PFSK-1 (cell line): ENCODE data around the gene PDZD7.

Experiments used
- FOXP2 ChIP-seq: optimal IDR thresholded peaks from 2 replicates; pipeline ENCODE3; 2011; ENCODE audit warnings: borderline replicate concordance, control low read depth, inconsistent platforms; ENCODE audit not compliant: insufficient read depth; ENCODE audit errors: extremely low read length, extremely low read depth
- POLR2AphosphoS5 ChIP-seq: IDR thresholded peaks from 2 replicates; pipeline ENCODE4 v1.6.1; 2012; ENCODE audit warnings: low read depth, mild to moderate bottlenecking, control low read depth, low read length, moderate library complexity
- REST ChIP-seq, 2 experiments: IDR thresholded peaks; 2 replicates each; pipeline versions ENCODE4 v1.6.1 to v1.8.0; 2011 to 2012; ENCODE audit warnings: low read depth in 2 of 2, low read length in 2 of 2, control low read depth in 1 of 2, inconsistent platforms in 1 of 2, mild to moderate bottlenecking in 1 of 2, moderate library complexity in 1 of 2; ENCODE audit not compliant: insufficient read depth in 1 of 2
- SIN3A ChIP-seq: IDR thresholded peaks from 2 replicates; pipeline ENCODE4 v1.6.1; 2012; ENCODE audit warnings: mild to moderate bottlenecking, low read length, moderate library complexity, borderline replicate concordance; ENCODE audit not compliant: insufficient read depth
- TAF1 ChIP-seq: IDR thresholded peaks from 2 replicates; pipeline ENCODE4 v1.6.1; 2012; ENCODE audit warnings: low read length, control low read depth, borderline replicate concordance; ENCODE audit not compliant: insufficient read depth

The PDZD7 gene

GRCh38 chr10:100978121-100978900 lies 52.6 kb downstream of the PDZD7 start:
- no peak for TF ChIP-seq REST (IDR thresholded peaks at IDR 0.05; ENCODE audit: insufficient read depth in 1 of 2, low read depth in 2 of 2, low read length in 2 of 2)
- no peak for TF ChIP-seq TAF1
- no peak for TF ChIP-seq POLR2AphosphoS5
- no peak for TF ChIP-seq SIN3A
- no peak for TF ChIP-seq FOXP2

GRCh38 chr10:100977436-100977835 lies 53.5 kb downstream of the PDZD7 start:
- TF ChIP-seq TAF1 = no peak
- no peak for TF ChIP-seq REST (IDR thresholded peaks at IDR 0.05; ENCODE audit: insufficient read depth in 1 of 2, low read depth in 2 of 2, low read length in 2 of 2)
- TF ChIP-seq SIN3A = no peak
- TF ChIP-seq POLR2AphosphoS5 = no peak
- TF ChIP-seq FOXP2 = no peak

GRCh38 chr10:100976906-100977305 lies 54.0 kb downstream of the PDZD7 start:
- TF ChIP-seq FOXP2 = no peak
- TF ChIP-seq POLR2AphosphoS5 = no peak
- TF ChIP-seq REST (IDR thresholded peaks at IDR 0.05; ENCODE audit: insufficient read depth in 1 of 2, low read depth in 2 of 2, low read length in 2 of 2) = no peak

GRCh38 chr10:100972904-100973535 lies 57.9 kb downstream of the PDZD7 start:
- TF ChIP-seq POLR2AphosphoS5 = no peak
- TF ChIP-seq SIN3A = no peak
- TF ChIP-seq REST (IDR thresholded peaks at IDR 0.05; ENCODE audit: insufficient read depth in 1 of 2, low read depth in 2 of 2, low read length in 2 of 2) = no peak
- no peak for TF ChIP-seq TAF1
- no peak for TF ChIP-seq FOXP2
